Measurements from ENCODE around the gene CCDC88C.

Gene CCDC88C

GRCh38 chr14:91390165-91390778, 27.3 kb downstream of the CCDC88C start:
- no peak overlapping the region for H3K27ac ChIP-seq (ENCODE audit: low read depth, low read length)
- H3K4me3 ChIP-seq (ENCODE audit: low read length) = no peak overlapping the region
- no peaks in the 10 kb centered on the region for H3K27me3 ChIP-seq (ENCODE audit: control insufficient read depth, insufficient read depth, low read length)
- H3K9ac ChIP-seq (ENCODE audit: low read length) = no peak overlapping the region
- H3K4me1 ChIP-seq (ENCODE audit: control insufficient read depth, insufficient read depth, low read length) = no peaks in the 10 kb centered on the region
- H3K36me3 ChIP-seq (ENCODE audit: control insufficient read depth, insufficient read depth, low read length) = no peaks in the 10 kb centered on the region

GRCh38 chr14:91389150-91389549, 28.5 kb downstream of the CCDC88C start:
- H3K4me3 ChIP-seq (ENCODE audit: low read length) = no peak overlapping the region
- no peak overlapping the region for H3K27ac ChIP-seq (ENCODE audit: low read depth, low read length)
- no peak overlapping the region for H3K9ac ChIP-seq (ENCODE audit: low read length)
- no peaks in the 10 kb centered on the region for H3K36me3 ChIP-seq (ENCODE audit: control insufficient read depth, insufficient read depth, low read length)
- no peaks in the 10 kb centered on the region for H3K4me1 ChIP-seq (ENCODE audit: control insufficient read depth, insufficient read depth, low read length)
- no peaks in the 10 kb centered on the region for H3K27me3 ChIP-seq (ENCODE audit: control insufficient read depth, insufficient read depth, low read length)

GRCh38 chr14:91388551-91388975, 29.1 kb downstream of the CCDC88C start:
- Histone ChIP-seq H3K4me3 (ENCODE audit: low read length) (no peak overlapping the region), H3K27ac (ENCODE audit: low read depth, low read length) (no peak overlapping the region), H3K9ac (ENCODE audit: low read length) (no peak overlapping the region), H3K4me1 (ENCODE audit: control insufficient read depth, insufficient read depth, low read length) (no peaks in the 10 kb centered on the region), H3K27me3 (ENCODE audit: control insufficient read depth, insufficient read depth, low read length) (no peaks in the 10 kb centered on the region), H3K36me3 (ENCODE audit: control insufficient read depth, insufficient read depth, low read length) (no peaks in the 10 kb centered on the region)

GRCh38 chr14:91387951-91388381, 29.7 kb downstream of the CCDC88C start:
- Histone ChIP-seq H3K4me1 (ENCODE audit: control insufficient read depth, insufficient read depth, low read length) (no peaks in the 10 kb centered on the region), H3K9ac (ENCODE audit: low read length) (no peak overlapping the region), H3K4me3 (ENCODE audit: low read length) (no peak overlapping the region), H3K27ac (ENCODE audit: low read depth, low read length) (no peak overlapping the region), H3K27me3 (ENCODE audit: control insufficient read depth, insufficient read depth, low read length) (no peaks in the 10 kb centered on the region), H3K36me3 (ENCODE audit: control insufficient read depth, insufficient read depth, low read length) (no peaks in the 10 kb centered on the region)

- Histone ChIP-seq H3K4me1 (ENCODE audit: control insufficient read depth, insufficient read depth, low read length) (no peaks in the 10 kb centered on the region), H3K27me3 (ENCODE audit: control insufficient read depth, insufficient read depth, low read length) (no peaks in the 10 kb centered on the region), H3K27ac (ENCODE audit: low read depth, low read length) (no peak overlapping the region), H3K36me3 (ENCODE audit: control insufficient read depth, insufficient read depth, low read length) (no peaks in the 10 kb centered on the region), H3K9ac (ENCODE audit: low read length) (no peak overlapping the region), H3K4me3 (ENCODE audit: low read length) (no peak overlapping the region)
These were observed 30.3 kb downstream of the CCDC88C start for GRCh38 chr14:91387169-91387835.

GRCh38 chr14:91385697-91386096, 31.9 kb downstream of the CCDC88C start:
- Histone ChIP-seq H3K4me1 (ENCODE audit: control insufficient read depth, insufficient read depth, low read length) (no peaks in the 10 kb centered on the region), H3K9ac (ENCODE audit: low read length) (no peak overlapping the region), H3K4me3 (ENCODE audit: low read length) (no peak overlapping the region), H3K36me3 (ENCODE audit: control insufficient read depth, insufficient read depth, low read length) (no peaks in the 10 kb centered on the region), H3K27ac (ENCODE audit: low read depth, low read length) (no peak overlapping the region), H3K27me3 (ENCODE audit: control insufficient read depth, insufficient read depth, low read length) (no peaks in the 10 kb centered on the region)

GRCh38 chr14:91385224-91385623, 32.4 kb downstream of the CCDC88C start:
- Histone ChIP-seq H3K9ac (ENCODE audit: low read length) (no peak overlapping the region), H3K27me3 (ENCODE audit: control insufficient read depth, insufficient read depth, low read length) (no peaks in the 10 kb centered on the region), H3K36me3 (ENCODE audit: control insufficient read depth, insufficient read depth, low read length) (no peaks in the 10 kb centered on the region), H3K27ac (ENCODE audit: low read depth, low read length) (no peak overlapping the region), H3K4me1 (ENCODE audit: control insufficient read depth, insufficient read depth, low read length) (no peaks in the 10 kb centered on the region), H3K4me3 (ENCODE audit: low read length) (no peak overlapping the region)

- H3K9ac ChIP-seq (ENCODE audit: low read length) = no peak overlapping the region
- no peak overlapping the region for H3K4me3 ChIP-seq (ENCODE audit: low read length)
- no peaks in the 10 kb centered on the region for H3K36me3 ChIP-seq (ENCODE audit: control insufficient read depth, insufficient read depth, low read length)
- H3K27ac ChIP-seq (ENCODE audit: low read depth, low read length) = no peak overlapping the region
- H3K27me3 ChIP-seq (ENCODE audit: control insufficient read depth, insufficient read depth, low read length) = no peaks in the 10 kb centered on the region
- H3K4me1 ChIP-seq (ENCODE audit: control insufficient read depth, insufficient read depth, low read length) = no peaks in the 10 kb centered on the region
These were observed 34.2 kb downstream of the CCDC88C start for GRCh38 chr14:91383439-91383838.

GRCh38 chr14:91381801-91382670, 35.6 kb downstream of the CCDC88C start:
- Histone ChIP-seq H3K27ac (ENCODE audit: low read depth, low read length) (no peak overlapping the region), H3K27me3 (ENCODE audit: control insufficient read depth, insufficient read depth, low read length) (no peaks in the 10 kb centered on the region), H3K4me1 (ENCODE audit: control insufficient read depth, insufficient read depth, low read length) (peaks cover 7% of the 10 kb centered on the region), H3K9ac (ENCODE audit: low read length) (no peak overlapping the region), H3K4me3 (ENCODE audit: low read length) (no peak overlapping the region), H3K36me3 (ENCODE audit: control insufficient read depth, insufficient read depth, low read length) (no peaks in the 10 kb centered on the region)

GRCh38 chr14:91380610-91381371, 36.8 kb downstream of the CCDC88C start:
- H3K27ac ChIP-seq (ENCODE audit: low read depth, low read length) = no peak overlapping the region
- H3K9ac ChIP-seq (ENCODE audit: low read length) = no peak overlapping the region
- H3K4me3 ChIP-seq (ENCODE audit: low read length) = no peak overlapping the region
- H3K36me3 ChIP-seq (ENCODE audit: control insufficient read depth, insufficient read depth, low read length) = no peaks in the 10 kb centered on the region
- no peaks in the 10 kb centered on the region for H3K27me3 ChIP-seq (ENCODE audit: control insufficient read depth, insufficient read depth, low read length)
- H3K4me1 ChIP-seq (ENCODE audit: control insufficient read depth, insufficient read depth, low read length) = peaks cover 7% of the 10 kb centered on the region

GRCh38 chr14:91380123-91380522, 37.5 kb downstream of the CCDC88C start:
- Histone ChIP-seq H3K9ac (ENCODE audit: low read length) (no peak overlapping the region), H3K4me3 (ENCODE audit: low read length) (no peak overlapping the region), H3K4me1 (ENCODE audit: control insufficient read depth, insufficient read depth, low read length) (peaks cover 7% of the 10 kb centered on the region), H3K27me3 (ENCODE audit: control insufficient read depth, insufficient read depth, low read length) (no peaks in the 10 kb centered on the region), H3K36me3 (ENCODE audit: control insufficient read depth, insufficient read depth, low read length) (no peaks in the 10 kb centered on the region), H3K27ac (ENCODE audit: low read depth, low read length) (no peak overlapping the region)

GRCh38 chr14:91379579-91379932, 38.1 kb downstream of the CCDC88C start:
- H3K4me1 ChIP-seq (ENCODE audit: control insufficient read depth, insufficient read depth, low read length) = peaks cover 7% of the 10 kb centered on the region
- no peaks in the 10 kb centered on the region for H3K36me3 ChIP-seq (ENCODE audit: control insufficient read depth, insufficient read depth, low read length)
- no peaks in the 10 kb centered on the region for H3K27me3 ChIP-seq (ENCODE audit: control insufficient read depth, insufficient read depth, low read length)
- H3K27ac ChIP-seq (ENCODE audit: low read depth, low read length) = no peak overlapping the region
- no peak overlapping the region for H3K4me3 ChIP-seq (ENCODE audit: low read length)
- no peak overlapping the region for H3K9ac ChIP-seq (ENCODE audit: low read length)

All from rectal smooth muscle tissue (tissue), 1 donor.